Thoracic aorta endothelial cell (primary cell): Measurements from ENCODE around the gene SF3B1. TPM values are rescaled to one million over a fixed set of nuclear protein-coding genes. Genes with fewer than 3 reads are reported as not detected.

Experiments used
- small RNA-seq: library from RNA; depleted of rRNA; stranded (forward); fragments of <200 nt; gene quantifications from one replicate; pipeline ENCODE3, GENCODE V24; 2012
- total RNA-seq: library from RNA; depleted of rRNA; stranded (reverse); fragments of >200 nt; gene quantifications from 2 replicates; pipeline ENCODE4 v1.2.3, GENCODE V29; 2012

The SF3B1 gene
- total RNA-seq: 357 and 377 TPM in 2 replicates

GRCh38 chr2:197434541-197435513 is at the start of gene SF3B1:
SF3B1 (minus strand) TSS chr2:197435028; CDS start chr2:197434999, 29 bp downstream.

GRCh38 chr2:197453123-197453913 is 18.5 kb upstream of the SF3B1 start, which contains the start of gene COQ10B:
COQ10B (plus strand) TSS chr2:197453552; CDS start chr2:197453561, 9 bp downstream.

Small RNAs within 50 kb of the gene (small RNA-seq; reads per million reads assigned to genes)
- gene RF00394: not detected
- gene RNU6-1029P: not detected

Other genes with a start within 250 kb of the SF3B1 start
- 13.6 and 15.8 TPM in 2 replicates for gene ANKRD44, start 124.2 kb downstream of the SF3B1 start, total RNA-seq
- gene COQ10B, start 18.5 kb upstream of the SF3B1 start, total RNA-seq: 26.7 and 33.0 TPM in 2 replicates
- 382 and 398 TPM in 2 replicates for gene HSPD1, start 64.8 kb upstream of the SF3B1 start, total RNA-seq
- 139 and 210 TPM in 2 replicates for gene HSPE1, start 65.4 kb upstream of the SF3B1 start, total RNA-seq
- 41.6 and 54.4 TPM in 2 replicates for gene MOB4, start 81.0 kb upstream of the SF3B1 start, total RNA-seq
- 6.3 and 6.5 TPM in 2 replicates for gene RFTN2, start 240.6 kb upstream of the SF3B1 start, total RNA-seq